GM20000 (cell line): Measurements from ENCODE around the gene TNIK.

Experiments used
- DNase-seq: peaks from one replicate; pipeline ENCODE4 v3.0.0; 2012; ENCODE audit warnings: low spot score
- TF ChIP-seq, protein P1 (sequence below): IDR thresholded peaks from 2 replicates; pipeline ENCODE4 v1.5.1; 2012; ENCODE audit warnings: mild to moderate bottlenecking, control low read depth; ENCODE audit errors: extremely low read depth, missing control alignments

TNIK gene

DNA sequence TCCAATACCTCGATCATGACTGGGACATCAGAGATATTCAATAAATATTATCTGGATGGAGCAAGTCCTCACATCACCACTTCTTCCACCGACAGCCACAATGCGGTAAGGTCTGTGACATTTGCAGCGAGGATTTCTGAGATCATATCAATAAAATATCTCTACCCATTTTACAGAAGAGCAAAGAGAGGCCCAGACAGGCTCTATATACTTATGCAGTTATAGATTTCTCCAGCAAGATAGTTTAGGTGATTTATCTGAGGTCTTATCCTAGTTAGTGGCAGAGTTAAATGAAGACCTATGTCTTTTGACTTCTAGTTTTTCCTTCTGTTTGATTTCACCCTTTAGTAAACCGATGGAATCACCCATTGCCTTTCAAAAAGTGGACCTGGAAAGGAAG lies 81.6 kb downstream of the TNIK start:
- TF ChIP-seq, protein P1, sequence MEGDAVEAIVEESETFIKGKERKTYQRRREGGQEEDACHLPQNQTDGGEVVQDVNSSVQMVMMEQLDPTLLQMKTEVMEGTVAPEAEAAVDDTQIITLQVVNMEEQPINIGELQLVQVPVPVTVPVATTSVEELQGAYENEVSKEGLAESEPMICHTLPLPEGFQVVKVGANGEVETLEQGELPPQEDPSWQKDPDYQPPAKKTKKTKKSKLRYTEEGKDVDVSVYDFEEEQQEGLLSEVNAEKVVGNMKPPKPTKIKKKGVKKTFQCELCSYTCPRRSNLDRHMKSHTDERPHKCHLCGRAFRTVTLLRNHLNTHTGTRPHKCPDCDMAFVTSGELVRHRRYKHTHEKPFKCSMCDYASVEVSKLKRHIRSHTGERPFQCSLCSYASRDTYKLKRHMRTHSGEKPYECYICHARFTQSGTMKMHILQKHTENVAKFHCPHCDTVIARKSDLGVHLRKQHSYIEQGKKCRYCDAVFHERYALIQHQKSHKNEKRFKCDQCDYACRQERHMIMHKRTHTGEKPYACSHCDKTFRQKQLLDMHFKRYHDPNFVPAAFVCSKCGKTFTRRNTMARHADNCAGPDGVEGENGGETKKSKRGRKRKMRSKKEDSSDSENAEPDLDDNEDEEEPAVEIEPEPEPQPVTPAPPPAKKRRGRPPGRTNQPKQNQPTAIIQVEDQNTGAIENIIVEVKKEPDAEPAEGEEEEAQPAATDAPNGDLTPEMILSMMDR = no peak
- DNase-seq = no peak

DNA sequence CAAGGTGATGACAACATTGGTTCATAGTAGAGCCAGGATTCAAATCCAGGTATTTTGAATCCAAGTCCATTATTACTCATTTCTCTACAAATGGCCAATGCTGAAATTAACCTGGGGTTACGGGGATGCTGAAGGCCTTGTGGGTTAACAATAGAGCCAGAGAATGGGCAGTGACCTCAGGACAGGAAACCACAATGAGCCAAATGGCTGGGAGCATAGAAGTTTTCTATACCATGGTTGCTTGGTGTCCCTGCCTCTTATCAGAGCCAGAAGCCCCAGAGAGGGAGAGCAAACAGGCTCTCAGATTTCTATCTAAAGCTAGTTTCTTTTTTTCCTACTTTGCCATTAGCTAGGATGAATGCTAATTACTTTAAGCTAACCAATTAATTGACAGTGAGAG lies 82.3 kb downstream of the TNIK start:
- DNase-seq = no peak
- TF ChIP-seq, protein P1 = no peak

DNA sequence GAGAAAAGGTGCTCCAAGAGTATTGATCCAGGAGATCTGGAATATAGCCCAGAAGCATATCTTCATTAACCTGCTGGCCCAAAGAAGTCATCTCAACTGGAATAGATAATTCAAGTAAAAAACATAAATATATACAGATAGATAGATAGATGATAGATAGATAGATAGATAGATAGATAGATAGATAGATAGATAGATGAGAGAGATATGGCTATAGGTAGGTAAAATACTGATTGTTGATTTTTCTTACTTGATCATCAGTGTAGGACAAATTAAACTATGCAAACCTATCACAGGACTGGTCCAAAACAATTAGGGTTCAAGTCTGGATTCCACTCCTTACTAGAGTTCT lies 83.6 kb downstream of the TNIK start:
- TF ChIP-seq, protein P1 = no peak
- DNase-seq = no peak

DNA sequence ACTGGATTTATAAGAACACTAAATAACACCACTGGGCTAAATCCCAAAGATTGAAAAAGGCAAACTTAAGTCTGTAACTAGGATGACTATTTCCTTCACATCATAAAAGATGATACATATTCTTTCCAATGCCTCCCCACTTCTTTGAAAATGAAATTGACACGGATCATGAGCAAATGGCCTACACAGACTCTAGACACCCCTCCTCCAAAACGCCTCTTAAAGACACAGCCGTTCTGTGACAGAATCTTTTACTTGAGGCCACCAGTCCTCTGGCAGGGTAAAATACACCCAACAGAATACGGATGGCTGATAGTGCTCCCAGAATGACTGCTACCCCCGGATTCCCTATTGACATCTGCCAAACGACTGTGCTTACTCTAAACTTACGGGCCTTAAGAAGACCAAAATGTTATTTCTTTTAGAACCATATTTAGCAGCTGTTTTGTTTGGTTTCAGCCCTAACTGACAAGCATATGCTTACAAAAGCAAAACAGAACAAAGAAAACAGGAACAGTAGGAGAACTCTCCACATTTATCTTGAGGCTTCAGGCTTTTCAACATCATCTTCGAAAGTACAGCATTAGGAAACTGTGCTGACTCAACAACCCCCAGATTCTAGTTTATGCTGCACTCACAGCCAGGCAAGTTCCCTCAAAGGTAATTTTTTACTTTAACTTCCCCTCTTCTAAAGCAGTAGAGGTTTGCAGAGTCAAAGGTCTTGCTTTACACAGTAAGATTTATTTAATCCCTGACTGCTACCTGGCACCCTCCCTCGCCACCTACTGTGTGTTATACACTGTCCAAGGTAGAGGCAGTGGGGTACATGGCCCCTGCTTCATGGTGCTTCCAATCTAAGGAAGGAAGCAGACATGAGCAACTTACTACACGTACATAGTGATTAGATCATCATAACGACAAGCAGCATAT lies 84.3 kb downstream of the TNIK start:
- TF ChIP-seq, protein P1 = no peak
- no peak for DNase-seq

DNA sequence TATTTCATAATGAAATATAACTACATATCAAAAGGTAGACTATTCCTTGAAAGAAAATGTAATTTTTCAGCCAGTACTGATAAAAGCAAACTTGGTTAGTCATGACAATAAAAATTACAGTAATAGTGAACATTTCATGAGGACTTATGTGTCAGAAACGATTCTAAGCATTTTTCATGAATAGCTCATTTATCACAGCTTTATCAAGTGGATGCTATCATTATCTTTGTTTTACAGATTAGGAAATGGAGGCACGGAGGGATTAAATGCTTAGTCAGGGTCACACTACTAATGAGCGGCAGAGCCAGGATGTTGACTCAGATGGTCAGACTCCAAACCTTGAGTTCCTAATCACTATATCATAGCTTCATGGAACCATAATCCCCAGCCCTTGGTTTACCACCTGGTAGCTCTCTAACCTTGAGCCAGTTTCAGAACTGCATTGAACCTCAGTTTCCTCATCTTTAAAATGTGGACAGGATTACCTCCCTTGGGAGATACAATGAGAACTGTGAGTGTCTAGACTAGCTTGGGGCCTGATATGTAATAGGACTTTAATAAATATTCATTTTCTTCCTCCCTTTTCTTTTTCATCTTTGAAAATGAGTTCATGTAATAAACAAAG lies 85.4 kb downstream of the TNIK start:
- TF ChIP-seq, protein P1 = no peak
- DNase-seq = no peak

DNA sequence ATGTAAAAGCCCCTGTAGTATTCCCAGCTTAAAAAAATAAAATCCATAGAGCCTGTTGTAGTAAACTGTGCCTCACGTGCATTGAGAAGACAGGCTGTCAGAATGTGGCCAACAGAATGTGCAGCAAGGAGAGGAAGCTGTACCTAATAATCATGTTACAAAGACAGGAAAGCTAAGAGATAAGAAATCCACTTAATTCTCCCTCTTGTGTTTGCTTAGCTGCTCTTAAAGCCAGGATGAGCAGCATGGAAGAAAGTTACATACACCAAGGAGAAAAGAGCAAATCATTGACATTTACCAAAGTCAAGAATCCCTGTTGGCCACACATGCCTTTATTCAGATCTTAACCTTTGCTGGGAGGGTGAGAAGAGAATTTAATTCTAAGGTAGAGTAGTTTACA lies 85.9 kb downstream of the TNIK start:
- no peak for DNase-seq
- TF ChIP-seq, protein P1 = no peak

DNA sequence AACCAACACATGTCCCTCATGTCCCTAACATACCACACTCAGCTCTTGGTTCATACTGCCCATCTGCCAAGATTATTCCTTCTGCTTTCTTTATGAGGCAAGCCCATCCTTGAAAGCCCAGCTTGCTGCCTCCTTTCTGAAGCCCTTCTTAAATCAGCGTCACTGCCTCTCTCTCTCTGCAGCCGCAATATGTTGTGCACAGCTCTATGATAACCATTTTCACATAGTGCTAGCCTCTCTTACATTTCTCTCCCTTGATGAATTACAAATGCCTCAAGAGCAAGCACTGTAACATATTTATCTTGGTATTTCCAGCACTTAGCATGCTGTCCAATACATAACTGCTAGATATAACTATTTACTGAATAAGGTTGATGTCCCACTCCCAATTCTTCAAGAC lies 86.5 kb downstream of the TNIK start:
- TF ChIP-seq, protein P1 = no peak
- no peak for DNase-seq
